NCI-H1436 (cell line): ENCODE data around the gene MESD.

ENCODE experiments used
- DNase-seq: peaks from one replicate; lab custom pipeline; 2025; lab: John Stamatoyannopoulos, UW

MESD gene

DNA sequence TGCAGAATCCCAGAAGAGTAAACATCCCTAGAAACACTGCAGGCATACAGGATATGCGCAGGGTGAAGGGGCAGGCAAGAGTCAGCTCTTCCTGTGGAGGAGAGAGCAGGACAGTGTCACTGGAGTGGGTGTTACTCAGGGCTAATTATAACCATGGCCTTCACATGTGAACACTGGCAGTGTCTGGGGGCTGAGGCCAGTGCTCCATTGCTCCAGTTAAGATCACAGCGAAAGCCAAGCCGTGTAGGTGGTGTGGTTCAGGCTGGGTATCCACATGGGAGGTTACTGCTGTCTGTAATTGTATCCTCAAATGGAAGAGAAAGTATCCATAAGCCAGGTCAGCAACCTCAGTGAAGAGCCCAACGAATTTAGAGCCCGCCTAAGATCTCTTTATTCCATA, 84.6 kb downstream of the MESD start:
- DNase-seq = no peak

DNA sequence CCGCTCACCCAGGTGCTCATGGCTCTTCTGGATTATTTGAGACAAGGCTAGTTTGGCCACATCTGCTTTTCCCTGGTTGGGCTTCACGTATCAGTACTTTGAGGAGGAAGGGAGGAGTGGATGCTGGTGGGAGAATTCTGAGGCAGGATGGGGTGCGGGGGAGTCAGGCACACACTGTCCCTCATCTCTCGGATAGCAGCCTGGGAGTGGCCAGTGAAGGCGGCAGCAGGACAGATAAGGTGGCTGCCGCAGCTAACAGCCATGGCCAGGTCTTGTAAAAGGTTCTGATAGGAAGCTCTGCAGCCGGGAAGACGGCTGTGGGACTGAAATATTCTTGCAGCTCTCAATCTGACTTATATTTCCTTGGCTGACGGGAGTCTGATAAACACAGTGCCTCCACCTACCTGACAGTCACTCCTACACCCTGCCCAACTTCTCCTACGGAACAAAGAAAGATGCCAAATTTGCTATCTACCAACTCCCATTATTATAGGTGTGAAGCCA, 87.3 kb downstream of the MESD start:
- no peak for DNase-seq

DNA sequence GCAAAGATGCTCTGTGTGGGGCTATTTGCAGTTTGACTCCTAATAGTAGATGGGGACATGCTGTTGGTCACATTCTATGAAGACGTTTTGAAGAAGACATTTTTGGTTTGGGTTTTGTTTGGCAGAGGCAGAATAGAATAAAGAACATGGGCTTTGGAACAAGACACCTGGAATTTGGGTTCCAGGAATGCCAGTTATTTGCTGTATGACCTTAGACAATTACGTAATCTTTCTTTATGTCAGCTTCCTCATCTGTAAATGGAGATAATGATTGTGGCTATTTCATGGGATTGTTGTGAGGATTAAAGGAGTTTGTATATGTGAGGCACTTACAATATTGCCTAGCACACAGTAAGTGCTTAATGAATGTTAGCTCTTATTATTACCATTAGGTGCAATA, 91.6 kb downstream of the MESD start:
- no peak for DNase-seq
